Measurements from ENCODE around the gene AGMAT. TPM values are rescaled to one million over a fixed set of nuclear protein-coding genes. Genes with fewer than 3 reads are reported as not detected.

AGMAT gene
- total and polyA plus RNA-seq, 9 of the 15 experiments (the other 6 are each of a cell fraction or from before 2014, with no cell fraction given), result not detected

DNA sequence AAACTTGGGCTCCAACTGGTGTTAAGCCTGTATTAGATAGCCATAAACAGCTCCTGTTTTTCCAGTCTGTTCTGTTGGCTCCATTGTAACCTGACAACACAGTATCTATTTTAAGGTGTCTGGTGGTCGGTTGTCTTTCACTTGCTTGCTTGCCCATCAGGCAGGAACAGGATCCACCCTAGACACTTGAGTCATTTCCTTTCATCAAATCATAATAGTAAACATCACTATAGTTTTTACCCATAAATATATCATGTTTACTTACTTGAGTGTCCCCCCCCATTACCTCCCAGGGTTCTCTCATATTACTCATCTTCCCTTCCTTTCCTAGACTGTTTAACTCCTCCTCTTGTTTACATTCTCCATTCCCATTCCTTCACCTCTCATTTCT is 35.3 kb upstream of the AGMAT start:
- H4K20me1 ChIP-seq (replicated peaks; ENCODE audit: control insufficient read depth, insufficient read depth, low read length), result peaks cover 9% of the 10 kb centered on the region; the same call in 1 of the 2 replicates
- H3K79me2 ChIP-seq (ENCODE audit: control insufficient read depth, insufficient read depth, low read length), result peaks cover 79% of the 10 kb centered on the region
- peak overlapping the region; percentile 94; the same call in 1 of the 2 replicates for H3K4me3 ChIP-seq
- no peaks in the 10 kb centered on the region for H3K27me3 ChIP-seq (ENCODE audit: control insufficient read depth in 2 of 2, insufficient read depth in 2 of 2, low read length in 2 of 2)
- no peaks in the 10 kb centered on the region for H3K9me3 ChIP-seq (replicated peaks; ENCODE audit: control insufficient read depth, insufficient read depth, low read depth, low read length)
- ChIA-PET POLR2A (interaction anchor here (0.5 to 1.9 kb wide), 4 partner anchors 9 to 73 kb away, joined by 3 to 8 read pairs (median 4); no protein-coding TSS in a partner anchor), CTCF (ENCODE audit: low intra/inter-chr PET ratio) (no interaction called here)
- no peak for ATAC-seq
- no TSS peak for BruUV-seq (replicated peaks)
- in situ Hi-C loops (cut with MboI) (no loop called here), intact Hi-C loops (cut with micrococcal nuclease) (loop anchor here (5.0 kb wide), 1 partner anchor 78 kb away; no protein-coding TSS in a partner anchor)
- no peak for FAIRE-seq
- no peaks in the 10 kb centered on the region for H3K9me1 ChIP-seq (ENCODE audit: control insufficient read depth, insufficient read depth, low read length)
- DNase-seq (ENCODE audit: extremely low read depth in 1 of 4, low spot score in 3 of 4), result peak in 2 of 4 experiments; percentile 49 to 53
- peak overlapping the region; percentile 97 for H3K4me2 ChIP-seq (ENCODE audit: insufficient read depth, low read length)
- peaks cover 25 to 51% of the 10 kb centered on the region in 2 experiments for H3K4me1 ChIP-seq (replicated peaks in 1 of 2; ENCODE audit: control insufficient read depth in 2 of 2, insufficient read depth in 2 of 2, low read length in 2 of 2)
- WGBS (ENCODE audit: insufficient coverage, low coverage, missing lambda C conversion rate), result 0% methylated on average over 1 of the region's 1 CpG
- peaks cover 36% of the 10 kb centered on the region for H3K36me3 ChIP-seq (ENCODE audit: control insufficient read depth, insufficient read depth, low read length)
- peak overlapping the region in 1 of 2 experiments; percentile 64; a peak in 2 of 4 replicates for H3K9ac ChIP-seq (ENCODE audit: insufficient read depth in 1 of 2, low read depth in 2 of 2, low read length in 2 of 2)
- H2AFZ ChIP-seq (ENCODE audit: low read depth, low read length), result no peak overlapping the region
- H3K27ac ChIP-seq (ENCODE audit: extremely low read depth, low read depth, low read length), result peak overlapping the region; percentile 59
- TF ChIP-seq SREBF2 (CRISPR knock-in tag; IDR thresholded peaks at IDR 0.05), result no peak
- peak; percentile 23; the same call in 1 of the 2 replicates for TF ChIP-seq TRIM28 (IDR thresholded peaks at IDR 0.05)
- no peak for TF ChIP-seq SETDB1 (IDR thresholded peaks at IDR 0.05; ENCODE audit: low read length)
- TF ChIP-seq STAG1 (CRISPR knock-in tag; IDR thresholded peaks at IDR 0.05; ENCODE audit: borderline replicate concordance), result no peak
- peak; percentile 12 for TF ChIP-seq BRD9 (IDR thresholded peaks at IDR 0.05; ENCODE audit: low read depth, partially characterized antibody)
- TF ChIP-seq ETV6 (IDR thresholded peaks at IDR 0.05; ENCODE audit: borderline replicate concordance in 1 of 2, low read depth in 2 of 2, low read length in 1 of 2), result no peak
- no peak for TF ChIP-seq ETV6 (CRISPR knock-in tag; IDR thresholded peaks at IDR 0.05; ENCODE audit: borderline replicate concordance)
- TF ChIP-seq EP300 (IDR thresholded peaks at IDR 0.05; ENCODE audit: low read length), result peak; percentile 43; the same call in 1 of the 2 replicates
- peak; percentile 54 for TF ChIP-seq ARID1B (IDR thresholded peaks at IDR 0.05)
- no peak for TF ChIP-seq ZNF79 (CRISPR knock-in tag; IDR thresholded peaks at IDR 0.05; ENCODE audit: low read depth)
- TF ChIP-seq RFX7 (CRISPR knock-in tag; IDR thresholded peaks at IDR 0.05), result no peak
- TF ChIP-seq DDX20 (tag; IDR thresholded peaks at IDR 0.05; ENCODE audit: low read depth), result no peak
- no peak for TF ChIP-seq ZNF217 (CRISPR knock-in tag; IDR thresholded peaks at IDR 0.05)
- TF ChIP-seq CBFA2T3 (IDR thresholded peaks at IDR 0.05), result no peak; the same call in 1 of the 2 replicates
- no peak for TF ChIP-seq RBM14 (IDR thresholded peaks at IDR 0.05; ENCODE audit: borderline replicate concordance, insufficient read depth, low read depth, low read length)
- TF ChIP-seq ZNF165 (CRISPR knock-in tag; IDR thresholded peaks at IDR 0.05; ENCODE audit: borderline replicate concordance), result no peak
- no peak for TF ChIP-seq THRAP3 (IDR thresholded peaks at IDR 0.05; ENCODE audit: borderline replicate concordance)
- no peak for TF ChIP-seq ZNF707 (CRISPR knock-in tag; conservative IDR thresholded peaks at IDR 0.05)
- TF ChIP-seq MEF2D (tag; conservative IDR thresholded peaks at IDR 0.05; ENCODE audit: low read depth), result peak; percentile 62; the same call in 1 of the 2 replicates
- no peak for TF ChIP-seq KLF16 (IDR thresholded peaks at IDR 0.05)
- TF ChIP-seq, protein P1, sequence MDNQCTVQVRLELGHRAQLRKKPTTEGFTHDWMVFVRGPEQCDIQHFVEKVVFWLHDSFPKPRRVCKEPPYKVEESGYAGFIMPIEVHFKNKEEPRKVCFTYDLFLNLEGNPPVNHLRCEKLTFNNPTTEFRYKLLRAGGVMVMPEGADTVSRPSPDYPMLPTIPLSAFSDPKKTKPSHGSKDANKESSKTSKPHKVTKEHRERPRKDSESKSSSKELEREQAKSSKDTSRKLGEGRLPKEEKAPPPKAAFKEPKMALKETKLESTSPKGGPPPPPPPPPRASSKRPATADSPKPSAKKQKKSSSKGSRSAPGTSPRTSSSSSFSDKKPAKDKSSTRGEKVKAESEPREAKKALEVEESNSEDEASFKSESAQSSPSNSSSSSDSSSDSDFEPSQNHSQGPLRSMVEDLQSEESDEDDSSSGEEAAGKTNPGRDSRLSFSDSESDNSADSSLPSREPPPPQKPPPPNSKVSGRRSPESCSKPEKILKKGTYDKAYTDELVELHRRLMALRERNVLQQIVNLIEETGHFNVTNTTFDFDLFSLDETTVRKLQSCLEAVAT (IDR thresholded peaks at IDR 0.05), result no peak
- TF ChIP-seq, protein P2, sequence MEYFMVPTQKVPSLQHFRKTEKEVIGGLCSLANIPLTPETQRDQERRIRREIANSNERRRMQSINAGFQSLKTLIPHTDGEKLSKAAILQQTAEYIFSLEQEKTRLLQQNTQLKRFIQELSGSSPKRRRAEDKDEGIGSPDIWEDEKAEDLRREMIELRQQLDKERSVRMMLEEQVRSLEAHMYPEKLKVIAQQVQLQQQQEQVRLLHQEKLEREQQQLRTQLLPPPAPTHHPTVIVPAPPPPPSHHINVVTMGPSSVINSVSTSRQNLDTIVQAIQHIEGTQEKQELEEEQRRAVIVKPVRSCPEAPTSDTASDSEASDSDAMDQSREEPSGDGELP (CRISPR knock-in tag; IDR thresholded peaks at IDR 0.05; ENCODE audit: borderline replicate concordance), result no peak
- no peak for TF ChIP-seq RCOR1 (IDR thresholded peaks at IDR 0.05; ENCODE audit: borderline replicate concordance in 1 of 2, low read depth in 2 of 2, low read length in 2 of 2)
- peak; percentile 56; the same call in 1 of the 2 replicates for TF ChIP-seq SMARCE1 (IDR thresholded peaks at IDR 0.05)

All from K562 (cell line).